ENCODE results near the gene CAMSAP1.

DNA sequence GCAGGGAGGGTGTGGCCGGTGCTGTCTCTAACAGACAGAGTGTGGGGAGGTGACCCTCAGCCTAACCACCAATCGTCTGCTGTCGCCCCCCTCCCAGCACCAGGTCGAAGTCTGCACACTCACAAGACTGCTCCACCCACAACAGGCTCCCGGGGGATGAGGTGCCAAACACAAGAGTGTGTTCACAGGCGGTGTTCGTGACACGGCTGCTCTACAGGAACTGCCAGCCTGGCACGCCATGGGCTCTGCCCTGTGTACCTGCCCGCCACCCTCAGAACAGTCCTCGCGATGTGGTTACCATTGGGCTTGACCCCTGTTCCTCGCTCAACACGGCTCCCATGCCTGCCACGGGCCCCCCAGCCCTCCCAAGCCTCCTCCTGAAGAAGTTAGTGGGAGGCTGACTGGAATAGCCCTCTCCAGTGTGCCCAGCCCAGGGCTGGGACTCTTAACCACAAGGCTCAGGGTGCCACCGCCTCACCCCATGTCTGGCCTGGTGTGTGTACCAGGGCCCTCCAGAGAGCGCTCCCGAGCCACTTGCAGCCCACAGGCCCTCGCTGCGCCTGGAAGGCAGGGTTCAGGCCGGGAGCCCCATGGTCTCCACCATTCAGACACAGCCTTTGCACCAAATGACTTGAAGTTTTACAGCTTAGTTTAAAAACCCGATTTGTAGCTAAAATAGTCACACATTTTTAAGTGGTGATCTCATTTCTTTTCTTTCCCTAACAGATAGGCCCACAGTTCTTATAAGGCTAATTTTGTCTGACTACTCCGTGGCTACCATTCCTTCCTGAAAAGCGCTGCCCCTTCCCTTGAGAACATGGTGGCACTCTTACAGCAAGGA, 102.5 kb downstream of the CAMSAP1 start:
- TF ChIP-seq, protein P1, sequence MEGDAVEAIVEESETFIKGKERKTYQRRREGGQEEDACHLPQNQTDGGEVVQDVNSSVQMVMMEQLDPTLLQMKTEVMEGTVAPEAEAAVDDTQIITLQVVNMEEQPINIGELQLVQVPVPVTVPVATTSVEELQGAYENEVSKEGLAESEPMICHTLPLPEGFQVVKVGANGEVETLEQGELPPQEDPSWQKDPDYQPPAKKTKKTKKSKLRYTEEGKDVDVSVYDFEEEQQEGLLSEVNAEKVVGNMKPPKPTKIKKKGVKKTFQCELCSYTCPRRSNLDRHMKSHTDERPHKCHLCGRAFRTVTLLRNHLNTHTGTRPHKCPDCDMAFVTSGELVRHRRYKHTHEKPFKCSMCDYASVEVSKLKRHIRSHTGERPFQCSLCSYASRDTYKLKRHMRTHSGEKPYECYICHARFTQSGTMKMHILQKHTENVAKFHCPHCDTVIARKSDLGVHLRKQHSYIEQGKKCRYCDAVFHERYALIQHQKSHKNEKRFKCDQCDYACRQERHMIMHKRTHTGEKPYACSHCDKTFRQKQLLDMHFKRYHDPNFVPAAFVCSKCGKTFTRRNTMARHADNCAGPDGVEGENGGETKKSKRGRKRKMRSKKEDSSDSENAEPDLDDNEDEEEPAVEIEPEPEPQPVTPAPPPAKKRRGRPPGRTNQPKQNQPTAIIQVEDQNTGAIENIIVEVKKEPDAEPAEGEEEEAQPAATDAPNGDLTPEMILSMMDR (conservative IDR thresholded peaks at IDR 0.05): no peak
- no peak for TF ChIP-seq EZH2 (IDR thresholded peaks at IDR 0.05; ENCODE audit: low read depth)

Data from PC-9 (cell line).